ENCODE measurements around the gene MICAL2. TPM values are rescaled to one million over a fixed set of nuclear protein-coding genes. Genes with fewer than 3 reads are reported as not detected.
"Not testable (repeated sequence)": the region's sequence is repeated elsewhere in the genome, so short reads cannot be mapped to it uniquely, and the experiment has no call there.

The MICAL2 gene
- total RNA-seq, 1 donor from 2014 or later: 510 TPM

DNA sequence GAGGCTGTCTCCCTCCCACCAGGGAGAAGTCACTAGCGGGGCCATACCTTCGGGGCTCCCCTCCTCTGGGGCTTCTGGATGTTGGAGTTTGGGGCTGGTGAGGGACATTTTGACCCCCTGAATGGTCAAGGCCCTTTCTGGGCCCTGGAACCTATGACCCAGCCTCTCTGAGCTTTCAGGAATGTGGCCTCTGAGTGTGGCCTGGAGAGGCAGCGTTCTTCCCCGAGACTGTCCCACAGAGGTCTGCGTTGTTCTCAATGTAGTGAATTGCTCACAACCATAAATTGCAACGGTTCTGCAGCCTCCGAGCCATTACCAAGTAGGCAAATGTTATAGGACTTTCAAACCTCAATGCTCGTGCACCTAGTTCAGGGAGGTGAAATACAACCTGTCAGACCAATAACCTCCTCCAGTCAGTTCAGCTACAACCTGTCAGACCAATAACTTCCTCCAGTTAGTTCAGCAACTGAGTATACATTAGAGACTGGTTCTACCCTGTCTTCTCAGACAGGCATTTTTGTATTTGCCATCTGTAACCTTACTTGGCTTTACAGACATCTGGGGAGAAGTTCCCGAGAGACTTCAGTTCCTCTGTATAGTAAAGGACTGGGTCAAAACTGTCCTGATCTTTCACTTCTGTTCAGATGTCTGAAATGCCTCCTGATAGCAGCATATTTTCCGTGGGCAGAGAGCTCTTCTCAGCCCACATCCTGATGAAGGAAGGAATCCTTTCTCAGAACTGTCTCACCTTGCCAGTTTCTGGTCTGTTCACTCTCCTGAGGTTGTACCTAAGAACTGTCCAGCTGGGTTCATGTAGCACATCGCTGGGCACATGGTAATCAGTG is 34.2 kb downstream of the MICAL2 start:
- intact Hi-C loops (cut with micrococcal nuclease): no loop called here
- H3K27ac Mint-ChIP-seq: peak overlapping the region; percentile 78
- H3K36me3 Mint-ChIP-seq (ENCODE audit: low read depth): peaks cover 72% of the 10 kb centered on the region
- H3K4me3 Mint-ChIP-seq: peak overlapping the region; percentile 65
- peak; percentile 73 for DNase-seq
- H3K9me3 Mint-ChIP-seq: peaks cover 15% of the 10 kb centered on the region
- H3K4me1 Mint-ChIP-seq: peaks cover 86% of the 10 kb centered on the region
- H3K27me3 Mint-ChIP-seq: no peaks in the 10 kb centered on the region

DNA sequence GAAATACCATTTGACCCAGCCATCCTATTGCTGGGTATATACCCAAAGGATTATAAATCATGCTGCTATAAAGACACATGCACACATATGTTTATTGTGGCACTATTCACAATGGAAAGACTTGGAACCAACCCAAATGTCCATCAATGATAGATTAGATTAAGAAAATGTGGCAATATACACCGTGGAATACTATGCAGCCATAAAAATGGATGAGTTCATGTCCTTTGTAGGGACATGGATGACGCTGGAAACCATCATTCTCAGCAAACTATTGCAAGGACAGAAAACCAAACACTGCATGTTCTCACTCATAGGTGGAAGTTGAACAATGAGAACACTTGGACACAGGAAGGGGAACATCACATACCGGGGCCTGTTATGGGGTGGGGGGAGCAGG is 36.3 kb downstream of the MICAL2 start:
- H3K27me3 Mint-ChIP-seq; H3K9me3 Mint-ChIP-seq; H3K4me3 Mint-ChIP-seq; DNase-seq; intact Hi-C loops (cut with micrococcal nuclease): not testable (repeated sequence)
- Mint-ChIP-seq H3K27ac (peak overlapping the region; percentile 55), H3K4me1 (peaks cover 87% of the 10 kb centered on the region), H3K36me3 (ENCODE audit: low read depth) (peaks cover 52% of the 10 kb centered on the region)

GRCh38 chr11:12147827-12148226 is 37.4 kb downstream of the MICAL2 start:
- no peak for DNase-seq
- Mint-ChIP-seq H3K27me3 (no peaks in the 10 kb centered on the region), H3K36me3 (ENCODE audit: low read depth) (peaks cover 49% of the 10 kb centered on the region), H3K4me1 (peaks cover 83% of the 10 kb centered on the region), H3K9me3 (peaks cover 4% of the 10 kb centered on the region), H3K4me3 (no peak overlapping the region), H3K27ac (peak overlapping the region; percentile 98)
- intact Hi-C loops (cut with micrococcal nuclease): no loop called here

DNA sequence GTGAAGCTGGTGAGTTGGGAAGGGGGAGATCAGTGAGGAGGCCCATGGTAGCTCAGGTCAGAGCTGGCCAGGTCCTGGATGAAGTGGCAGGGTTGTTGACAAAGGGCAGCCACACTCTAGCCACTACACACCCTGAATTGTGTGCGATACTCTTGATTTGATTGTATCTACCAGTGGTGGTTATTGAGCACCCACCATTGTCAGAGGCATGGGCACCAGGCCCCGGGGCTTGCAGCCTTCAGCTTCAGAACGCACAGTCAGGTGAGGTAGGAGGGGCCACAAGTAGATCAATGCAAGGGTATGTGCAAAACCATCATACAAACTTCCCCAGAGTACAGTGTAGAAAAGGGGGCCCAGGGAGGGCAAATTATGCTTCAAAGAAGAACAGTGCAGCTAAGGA is 38.1 kb downstream of the MICAL2 start:
- Mint-ChIP-seq H3K9me3 (peaks cover 4% of the 10 kb centered on the region), H3K27ac (peak overlapping the region; percentile 98), H3K27me3 (no peaks in the 10 kb centered on the region), H3K4me3 (peak overlapping the region; percentile 58), H3K36me3 (ENCODE audit: low read depth) (peaks cover 48% of the 10 kb centered on the region), H3K4me1 (peaks cover 79% of the 10 kb centered on the region)
- intact Hi-C loops (cut with micrococcal nuclease): no loop called here
- no peak for DNase-seq

- H3K4me1 Mint-ChIP-seq: peaks cover 79% of the 10 kb centered on the region
- H3K9me3 Mint-ChIP-seq: peaks cover 7% of the 10 kb centered on the region
- H3K27me3 Mint-ChIP-seq: no peaks in the 10 kb centered on the region
- peak overlapping the region; percentile 98 for H3K27ac Mint-ChIP-seq
- intact Hi-C loops (cut with micrococcal nuclease): no loop called here
- H3K36me3 Mint-ChIP-seq (ENCODE audit: low read depth): peaks cover 48% of the 10 kb centered on the region
- no peak for DNase-seq
- peak overlapping the region; percentile 58 for H3K4me3 Mint-ChIP-seq
Measured at GRCh38 chr11:12148882-12149281, 38.5 kb downstream of the MICAL2 start.

- peak overlapping the region; percentile 58 for H3K4me3 Mint-ChIP-seq
- H3K36me3 Mint-ChIP-seq (ENCODE audit: low read depth): peaks cover 53% of the 10 kb centered on the region
- H3K27ac Mint-ChIP-seq: peak overlapping the region; percentile 98
- H3K9me3 Mint-ChIP-seq: peaks cover 7% of the 10 kb centered on the region
- H3K4me1 Mint-ChIP-seq: peaks cover 76% of the 10 kb centered on the region
- DNase-seq: peak; percentile 80
- intact Hi-C loops (cut with micrococcal nuclease): loop anchor here (1.0 to 5.0 kb wide), 8 partner anchors 11 to 1138 kb away; no protein-coding TSS in a partner anchor
- no peaks in the 10 kb centered on the region for H3K27me3 Mint-ChIP-seq
Measured at GRCh38 chr11:12149672-12150225, 39.4 kb downstream of the MICAL2 start.

DNA sequence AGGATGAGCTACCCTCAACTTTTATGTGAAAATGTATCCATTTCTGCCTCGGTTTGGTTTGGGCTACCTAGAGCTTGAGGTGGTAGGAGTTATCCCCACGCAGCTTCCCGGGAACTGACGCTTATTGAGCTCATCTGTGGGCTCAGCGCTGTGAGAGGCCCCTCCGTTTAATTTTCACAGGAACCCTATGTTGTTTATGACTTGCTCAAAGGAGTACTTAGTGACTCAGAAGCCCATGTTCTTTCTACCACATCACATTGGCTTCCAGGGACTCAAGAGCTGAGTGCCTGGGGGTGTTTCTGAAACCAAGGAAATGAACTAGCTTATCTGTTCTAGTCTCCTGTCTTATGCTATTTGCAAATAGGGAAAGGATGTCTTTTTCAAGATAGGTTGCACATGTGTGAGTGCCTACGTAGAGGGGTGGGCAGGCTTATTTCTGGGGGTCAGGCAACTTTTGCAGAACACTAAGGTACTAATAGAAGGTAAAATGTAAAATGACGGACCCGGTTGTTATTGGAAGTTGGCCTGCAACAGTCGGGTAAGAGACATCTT is 40.5 kb downstream of the MICAL2 start:
- Mint-ChIP-seq H3K9me3 (peaks cover 7% of the 10 kb centered on the region), H3K27me3 (no peaks in the 10 kb centered on the region), H3K4me3 (peak overlapping the region; percentile 58), H3K4me1 (peaks cover 76% of the 10 kb centered on the region), H3K27ac (peak overlapping the region; percentile 98), H3K36me3 (ENCODE audit: low read depth) (peaks cover 60% of the 10 kb centered on the region)
- intact Hi-C loops (cut with micrococcal nuclease): loop anchor here (1.0 to 5.0 kb wide), 15 partner anchors 8 to 1136 kb away; partner anchors contain the start of gene MICAL2
- DNase-seq: peak; percentile 83

GRCh38 chr11:12152321-12152720 is 41.9 kb downstream of the MICAL2 start:
- Mint-ChIP-seq H3K36me3 (ENCODE audit: low read depth) (peaks cover 61% of the 10 kb centered on the region), H3K4me1 (peaks cover 82% of the 10 kb centered on the region), H3K4me3 (peak overlapping the region; percentile 57), H3K27ac (peak overlapping the region; percentile 89), H3K27me3 (no peaks in the 10 kb centered on the region), H3K9me3 (peaks cover 3% of the 10 kb centered on the region)
- DNase-seq: no peak
- intact Hi-C loops (cut with micrococcal nuclease): loop anchor here (5.0 kb wide), 1 partner anchor 1135 kb away; no protein-coding TSS in a partner anchor

DNA sequence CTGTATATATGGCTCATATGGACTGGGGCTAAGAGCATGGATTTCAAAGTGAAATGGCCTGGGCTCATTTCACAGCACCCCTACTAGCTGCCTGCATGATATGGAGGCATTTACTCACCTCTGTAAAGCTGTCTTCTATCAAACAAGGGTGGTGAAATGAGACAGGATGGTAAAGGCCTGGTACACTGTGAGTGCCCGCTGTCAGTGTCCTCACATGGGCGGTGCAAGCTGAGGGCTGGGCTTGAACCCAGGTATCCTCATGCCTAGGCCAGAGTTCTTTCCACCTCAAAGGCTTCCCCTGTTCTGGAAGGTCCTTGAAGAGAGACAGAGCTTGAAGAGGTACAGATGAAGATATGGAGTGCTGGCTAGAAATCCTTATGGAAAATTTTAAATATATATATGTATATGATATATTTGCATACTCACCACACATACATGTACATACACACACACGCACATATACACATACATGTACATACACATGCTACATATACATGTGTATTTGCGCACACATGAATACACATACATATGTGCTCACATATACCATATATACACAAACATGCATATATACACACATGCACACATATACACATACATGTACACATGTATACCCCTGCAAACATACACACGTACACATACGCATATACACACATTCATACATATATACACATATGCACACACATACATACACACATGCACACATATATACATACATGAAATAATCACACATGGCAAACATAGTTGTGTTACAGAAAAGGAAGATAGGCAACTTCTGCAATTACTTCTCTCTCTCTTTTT is 44.7 kb downstream of the MICAL2 start:
- peak overlapping the region; percentile 73 for H3K27ac Mint-ChIP-seq
- intact Hi-C loops (cut with micrococcal nuclease): loop anchor here (5.0 kb wide), 1 partner anchor 1132 kb away; no protein-coding TSS in a partner anchor
- H3K36me3 Mint-ChIP-seq (ENCODE audit: low read depth): peaks cover 51% of the 10 kb centered on the region
- no peak overlapping the region for H3K4me3 Mint-ChIP-seq
- no peak for DNase-seq
- no peaks in the 10 kb centered on the region for H3K27me3 Mint-ChIP-seq
- H3K9me3 Mint-ChIP-seq: peaks cover 3% of the 10 kb centered on the region
- peaks cover 81% of the 10 kb centered on the region for H3K4me1 Mint-ChIP-seq

DNA sequence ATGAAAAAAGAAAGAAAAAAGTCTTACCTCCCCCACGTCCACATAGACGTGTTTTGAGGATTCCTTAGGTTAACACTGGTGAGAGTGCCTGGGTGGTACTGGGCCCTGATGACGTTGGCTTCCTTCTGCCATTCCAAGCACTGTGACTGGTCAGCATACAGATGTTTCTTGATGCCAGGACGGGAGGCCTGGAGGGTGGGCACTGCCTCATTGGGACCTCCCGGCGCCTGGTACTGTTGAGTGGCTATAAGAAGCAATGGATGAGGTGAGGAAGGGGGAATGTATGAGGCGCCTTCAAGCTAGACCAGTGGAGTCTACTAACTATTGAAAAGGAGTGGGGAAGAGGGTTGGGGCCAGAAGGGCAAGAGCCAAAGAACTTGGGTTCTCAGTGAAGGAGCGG is 45.3 kb downstream of the MICAL2 start:
- peak overlapping the region; percentile 65 for H3K4me3 Mint-ChIP-seq
- intact Hi-C loops (cut with micrococcal nuclease): no loop called here
- peaks cover 57% of the 10 kb centered on the region for H3K36me3 Mint-ChIP-seq (ENCODE audit: low read depth)
- no peaks in the 10 kb centered on the region for H3K27me3 Mint-ChIP-seq
- peaks cover 3% of the 10 kb centered on the region for H3K9me3 Mint-ChIP-seq
- peak overlapping the region; percentile 96 for H3K27ac Mint-ChIP-seq
- no peak for DNase-seq
- H3K4me1 Mint-ChIP-seq: peaks cover 81% of the 10 kb centered on the region

DNA sequence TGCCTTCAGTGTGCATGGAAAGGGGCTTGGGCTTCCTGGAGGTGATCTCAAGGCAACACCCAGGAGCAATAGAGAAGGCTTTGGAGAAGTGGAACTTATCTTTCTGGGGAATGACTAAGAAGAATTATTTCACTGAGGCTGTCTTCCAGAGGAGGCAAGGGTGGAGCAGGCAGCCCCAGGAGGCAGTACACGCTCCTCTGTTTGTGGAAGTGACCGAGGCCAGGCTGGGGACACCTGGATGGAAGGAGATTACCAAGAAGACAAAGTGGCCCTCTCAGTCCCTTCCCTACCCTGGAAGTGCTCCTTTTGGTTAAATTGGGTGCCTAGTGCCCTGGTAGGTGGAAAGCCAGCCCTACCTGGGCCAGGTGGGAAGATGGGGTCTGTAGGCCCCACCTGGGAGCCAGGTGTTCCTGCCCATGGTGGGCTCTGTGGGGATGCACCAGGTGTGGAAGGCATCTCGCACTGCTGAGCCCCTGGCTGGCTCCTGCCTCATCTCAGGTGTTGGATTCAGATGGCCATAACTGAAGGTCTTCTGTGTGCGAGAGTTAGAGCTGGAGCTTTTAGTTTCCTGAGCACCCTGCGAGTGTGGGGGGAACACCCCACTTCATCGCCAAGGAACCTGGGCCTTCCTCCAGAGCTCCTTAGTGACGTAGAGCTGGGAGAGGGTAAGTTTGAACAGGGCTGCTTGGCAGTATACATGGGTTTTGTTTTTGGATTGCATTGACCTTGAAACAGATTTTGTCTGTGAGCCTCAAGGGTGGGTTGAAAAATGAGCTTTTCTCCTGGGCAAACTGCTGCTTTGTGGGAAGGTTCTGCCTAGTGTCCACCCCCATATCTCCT is 46.1 kb downstream of the MICAL2 start:
- Mint-ChIP-seq H3K4me1 (peaks cover 78% of the 10 kb centered on the region), H3K4me3 (peak overlapping the region; percentile 70), H3K36me3 (ENCODE audit: low read depth) (peaks cover 60% of the 10 kb centered on the region), H3K9me3 (peaks cover 3% of the 10 kb centered on the region), H3K27me3 (no peaks in the 10 kb centered on the region), H3K27ac (peak overlapping the region; percentile 96)
- DNase-seq: no peak
- intact Hi-C loops (cut with micrococcal nuclease): loop anchor here (1.0 kb wide), 1 partner anchor 18 kb away; no protein-coding TSS in a partner anchor

DNA sequence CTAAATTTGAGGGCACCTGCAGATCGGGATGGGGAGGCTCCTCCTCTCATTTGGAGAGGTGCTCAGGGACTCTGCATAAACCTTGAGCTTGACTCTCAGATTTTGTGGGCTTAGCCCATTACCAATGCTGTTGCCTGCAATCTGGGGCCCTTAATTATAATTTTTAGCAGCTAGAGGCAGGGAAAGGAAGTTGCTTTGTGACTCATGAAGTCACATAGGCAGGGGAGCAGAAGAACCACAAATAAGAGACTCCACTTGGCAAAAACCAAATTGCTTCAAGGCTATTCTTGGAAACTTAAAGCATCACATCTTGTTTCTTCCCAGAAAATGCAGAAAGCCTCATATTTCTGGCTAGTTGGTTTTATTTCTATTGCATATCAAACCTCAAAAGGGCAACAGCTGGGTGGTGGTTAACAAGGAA is 46.9 kb downstream of the MICAL2 start:
- peak overlapping the region; percentile 70 for H3K4me3 Mint-ChIP-seq
- peaks cover 75% of the 10 kb centered on the region for H3K4me1 Mint-ChIP-seq
- peak overlapping the region; percentile 96 for H3K27ac Mint-ChIP-seq
- peak; percentile 79 for DNase-seq
- H3K9me3 Mint-ChIP-seq: peaks cover 3% of the 10 kb centered on the region
- intact Hi-C loops (cut with micrococcal nuclease): loop anchor here (1.0 kb wide), 1 partner anchor 17 kb away; no protein-coding TSS in a partner anchor
- H3K27me3 Mint-ChIP-seq: no peaks in the 10 kb centered on the region
- peaks cover 60% of the 10 kb centered on the region for H3K36me3 Mint-ChIP-seq (ENCODE audit: low read depth)

Measured in activated CD4-positive, alpha-beta T cell treated with anti-CD3 and anti-CD28 coated beads, Interleukin-2, amount 10 ng/mL, durations not matched to agents 24 days and 14 days (primary cell).